G401 (cell line): ENCODE data around the gene RPS17. TPM values are rescaled to one million over a fixed set of nuclear protein-coding genes. Genes with fewer than 3 reads are reported as not detected.
A peak's percentile ranks its signal among the peaks of the same experiment; 100 is the strongest.
"Not testable (repeated sequence)": the region's sequence is repeated elsewhere in the genome, so short reads cannot be mapped to it uniquely, and the experiment has no call there.

Source experiments
- DNase-seq: peaks from one replicate; pipeline ENCODE4 v3.0.0-alpha.2; 2015; ENCODE audit warnings: low spot score
- in situ Hi-C: cut with HindIII; loops from 2 replicates; pipeline ENCODE4 v1.10.0; 2016; ENCODE audit warnings: low sequenced_read_pairs, mixed read lengths
- total RNA-seq: library from RNA; depleted of rRNA; stranded (reverse); fragments of >200 nt; shearing (Covaris generic); gene quantifications from 2 replicates; pipeline ENCODE4 v1.2.3, GENCODE V29; 2014

The RPS17 gene
- total RNA-seq, 1 experiment from 2014 or later: 4,982 TPM

GRCh38 chr15:82551646-82552247 is 11.5 kb upstream of the RPS17 start:
- DNase-seq: no peak
- in situ Hi-C loops: no loop called here

DNA sequence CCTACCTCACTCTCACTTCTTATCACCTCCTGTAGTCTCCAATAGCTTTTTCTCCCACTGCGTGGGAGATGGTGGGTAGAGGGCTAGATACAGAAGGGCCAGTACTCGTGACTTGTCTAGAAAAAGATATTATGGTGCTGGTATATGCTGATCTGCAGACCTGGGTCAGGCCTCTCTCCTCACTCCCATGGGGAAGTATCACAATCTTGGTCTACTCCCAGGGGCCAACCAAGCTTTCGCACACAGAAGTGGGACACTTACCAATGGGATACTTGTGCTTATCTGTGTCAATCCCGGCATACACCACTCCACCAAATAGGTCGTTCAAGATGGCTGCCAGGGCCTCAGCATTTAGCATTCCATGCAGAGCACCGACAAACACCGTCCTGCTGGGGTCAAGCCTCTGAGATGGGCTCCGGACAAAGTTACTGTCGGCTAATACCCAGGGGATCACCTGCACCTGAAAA is 9.0 kb upstream of the RPS17 start:
- in situ Hi-C loops: no loop called here
- DNase-seq: no peak

- in situ Hi-C loops: no loop called here
- DNase-seq: no peak
These were observed 8.4 kb upstream of the RPS17 start for GRCh38 chr15:82548700-82549099.

DNA sequence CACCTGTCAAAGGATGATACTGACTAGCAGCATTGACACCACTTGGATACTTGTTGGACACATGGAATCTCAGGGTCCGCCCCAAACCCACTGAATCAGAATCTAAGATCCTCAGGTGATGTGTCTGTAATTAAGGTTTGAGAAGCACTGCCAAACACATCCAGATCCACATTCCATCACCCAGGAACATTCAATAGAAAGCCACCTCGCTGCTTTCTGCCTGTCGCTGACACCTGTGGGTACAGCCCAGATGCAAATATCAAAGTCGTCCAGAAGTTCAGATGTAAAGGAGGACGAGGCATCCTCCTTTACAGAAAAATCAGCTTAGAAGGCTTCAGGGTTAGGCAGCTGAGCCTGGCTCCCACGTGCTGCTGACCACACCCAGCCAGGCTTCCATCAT is 5.2 kb upstream of the RPS17 start:
- no peak for DNase-seq
- in situ Hi-C loops: no loop called here

DNA sequence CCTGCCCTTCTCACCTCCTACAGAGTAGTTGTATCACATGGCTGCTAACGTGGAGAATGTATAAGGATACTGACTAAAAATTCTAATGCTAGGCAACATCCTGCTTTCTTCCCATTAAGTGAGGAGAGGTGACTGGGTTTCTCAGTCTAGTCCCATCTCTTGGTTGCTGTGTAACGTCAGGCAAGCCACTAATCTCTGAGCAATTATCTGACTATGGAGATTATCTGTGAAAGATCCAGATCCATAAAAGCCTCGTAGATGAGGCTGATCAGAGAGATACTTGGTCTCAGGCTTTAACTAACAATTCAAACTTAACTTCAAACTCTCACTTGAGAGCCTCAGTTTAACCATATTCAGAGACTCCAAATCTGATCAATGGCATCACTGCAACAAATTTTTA is 4.7 kb upstream of the RPS17 start:
- in situ Hi-C loops: no loop called here
- no peak for DNase-seq

DNA sequence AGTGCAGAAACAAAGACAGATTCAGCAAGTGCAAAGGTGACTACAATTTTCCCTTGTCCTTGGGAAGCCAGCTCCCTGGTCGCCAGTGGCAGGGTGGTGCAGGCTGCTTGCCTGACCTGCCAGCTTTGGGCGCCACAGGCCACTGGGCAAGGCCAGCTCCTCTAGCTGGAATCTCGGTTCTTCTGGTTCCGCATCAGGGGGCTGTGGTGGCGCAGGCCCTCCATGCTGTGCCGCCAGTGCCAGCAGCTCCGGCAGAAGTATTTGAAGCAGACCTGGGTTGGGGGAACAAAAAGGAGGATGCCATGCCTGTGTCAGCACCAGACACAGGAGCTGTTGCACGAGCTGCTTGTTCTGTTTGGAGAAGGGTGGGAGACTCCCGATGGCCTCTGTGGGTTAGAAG is 4.2 kb upstream of the RPS17 start:
- in situ Hi-C loops: no loop called here
- DNase-seq: no peak

GRCh38 chr15:82543160-82543559 is 2.9 kb upstream of the RPS17 start:
- in situ Hi-C loops: no loop called here
- DNase-seq: no peak

DNA sequence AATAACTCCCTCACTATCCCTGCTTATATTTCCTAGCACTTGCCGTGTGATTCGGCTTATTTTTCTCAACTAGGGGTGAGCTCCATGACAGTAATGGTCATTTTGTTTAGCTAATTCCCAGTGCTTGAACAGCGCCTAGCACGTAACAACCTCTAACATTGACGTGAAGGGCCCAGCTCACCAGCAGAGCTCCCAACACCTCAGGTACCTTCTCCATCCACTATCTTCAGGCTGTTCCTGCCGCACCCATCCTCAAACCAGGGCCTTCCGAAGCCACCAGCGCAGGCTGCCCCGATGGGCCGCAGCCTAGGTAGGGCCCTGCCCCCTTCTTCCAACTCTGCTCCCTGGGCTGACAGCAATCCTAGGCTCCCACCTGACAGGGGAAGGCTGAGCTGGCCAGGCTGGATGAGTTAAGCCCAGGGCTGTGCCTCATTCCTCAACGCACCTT is 751 bp upstream of the RPS17 start:
- in situ Hi-C loops: no loop called here

DNA sequence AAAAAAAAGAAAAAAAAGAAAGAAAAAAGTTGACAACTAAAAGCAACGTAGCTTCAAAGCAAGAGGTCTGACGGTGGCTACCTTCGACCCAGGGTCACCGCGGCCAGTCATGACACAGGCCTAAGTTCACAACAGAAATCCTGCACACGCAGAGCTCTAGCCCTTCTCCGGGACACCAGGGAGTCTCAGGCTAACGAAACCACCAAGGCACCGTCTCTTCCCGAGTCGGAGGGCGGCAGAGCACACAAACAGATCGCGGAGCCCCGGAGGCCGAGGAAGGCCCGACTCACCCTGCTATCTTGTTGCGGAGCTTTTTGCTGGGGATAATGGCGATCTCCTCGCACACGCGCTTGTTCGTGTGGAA is 584 bp downstream of the RPS17 start:
- DNase-seq: peak; percentile 19
- in situ Hi-C loops: no loop called here

More for the DNA sequence above, 751 bp upstream of the RPS17 start:
- peak; percentile 54 for DNase-seq

- DNase-seq: no peak
- in situ Hi-C loops: no loop called here
These were observed 1.1 kb downstream of the RPS17 start for GRCh38 chr15:82538961-82539690.

- DNase-seq: no peak
- in situ Hi-C loops: no loop called here
These were observed 2.8 kb downstream of the RPS17 start for GRCh38 chr15:82537351-82537908.

DNA sequence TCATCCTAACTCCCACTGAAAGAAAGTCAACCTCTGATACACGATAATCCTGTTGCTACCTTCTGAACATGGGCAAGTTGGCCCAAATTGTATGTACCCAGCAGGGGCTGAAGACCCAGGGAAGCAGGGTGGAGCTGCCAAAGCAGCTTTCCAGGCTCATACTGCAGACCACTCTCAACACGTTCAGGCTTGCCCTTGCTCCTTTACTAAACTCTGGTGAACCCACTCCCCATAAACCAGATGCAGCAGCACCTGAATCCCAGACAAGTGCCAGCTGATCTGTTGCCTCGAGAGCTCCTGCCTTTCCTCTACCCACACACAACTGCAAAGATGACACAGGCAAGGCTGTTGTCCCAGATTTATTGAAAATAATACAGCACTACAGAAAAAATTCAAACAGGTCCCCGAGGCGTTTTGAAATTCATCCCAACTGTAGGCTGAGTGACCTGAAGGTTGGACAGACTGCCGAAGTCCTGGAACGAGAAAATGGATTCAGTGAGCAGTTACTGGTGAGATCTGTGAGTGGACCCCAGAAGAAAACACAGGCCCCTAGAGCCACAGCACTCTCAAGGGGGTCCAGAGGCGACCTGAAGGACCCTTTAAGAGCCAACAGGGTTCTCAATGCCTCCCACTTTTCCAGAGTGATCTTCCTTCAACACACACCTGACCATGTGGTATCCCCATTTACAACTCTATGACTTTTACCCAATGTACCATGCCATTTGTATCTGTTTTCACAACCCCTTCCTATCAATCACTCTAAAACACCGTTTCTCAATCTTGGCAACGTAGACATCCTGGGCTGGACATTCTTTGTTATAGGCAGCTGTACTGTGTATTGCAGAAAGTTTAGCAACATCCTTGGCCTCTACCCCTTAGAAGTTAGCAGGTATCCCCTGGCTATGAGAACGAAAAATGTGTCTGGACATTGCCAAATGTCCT is 3.6 kb downstream of the RPS17 start:
- DNase-seq: no peak
- in situ Hi-C loops: no loop called here

- in situ Hi-C loops: no loop called here
- peak; percentile 23 for DNase-seq
These were observed 4.5 kb downstream of the RPS17 start for GRCh38 chr15:82535566-82536408.

DNA sequence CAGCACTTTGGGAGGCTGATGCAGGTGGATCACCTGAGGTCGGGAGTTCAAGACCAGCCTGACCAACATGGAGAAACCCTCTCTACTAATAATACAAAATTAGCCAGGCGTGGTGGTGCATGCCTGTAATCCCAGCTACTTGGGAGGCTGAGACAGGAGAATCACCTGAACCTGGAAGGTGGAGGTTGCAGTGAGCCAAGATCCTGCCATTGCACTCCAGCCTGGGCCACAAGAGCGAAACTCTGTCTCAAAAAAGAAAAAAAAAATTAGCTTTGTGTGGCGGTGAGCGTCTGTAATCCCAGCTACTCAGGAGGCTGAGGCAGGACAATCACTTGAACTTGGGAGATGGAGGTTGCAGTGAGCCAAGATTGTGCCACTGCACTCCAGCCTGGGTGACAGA is 5.1 kb downstream of the RPS17 start:
- DNase-seq, in situ Hi-C loops: not testable (repeated sequence)

DNA sequence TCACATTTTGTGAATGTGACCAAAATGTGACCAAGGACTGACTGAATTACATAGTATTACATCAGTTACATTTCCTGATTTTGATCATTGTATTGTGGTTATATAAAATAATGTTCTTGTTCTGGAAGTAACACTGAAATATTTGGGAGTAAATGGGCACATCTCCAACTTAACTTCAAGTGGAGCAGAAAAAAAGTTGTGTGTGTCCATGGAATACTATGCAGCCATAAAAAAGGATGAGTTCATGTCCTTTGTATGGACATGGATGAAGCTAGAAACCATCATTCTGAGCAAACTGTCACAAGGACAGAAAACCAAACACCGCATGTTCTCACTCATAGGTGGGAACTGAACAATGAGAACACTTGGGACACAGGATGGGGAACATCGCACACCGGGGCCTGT is 5.8 kb downstream of the RPS17 start:
- in situ Hi-C loops, DNase-seq: not testable (repeated sequence)

DNA sequence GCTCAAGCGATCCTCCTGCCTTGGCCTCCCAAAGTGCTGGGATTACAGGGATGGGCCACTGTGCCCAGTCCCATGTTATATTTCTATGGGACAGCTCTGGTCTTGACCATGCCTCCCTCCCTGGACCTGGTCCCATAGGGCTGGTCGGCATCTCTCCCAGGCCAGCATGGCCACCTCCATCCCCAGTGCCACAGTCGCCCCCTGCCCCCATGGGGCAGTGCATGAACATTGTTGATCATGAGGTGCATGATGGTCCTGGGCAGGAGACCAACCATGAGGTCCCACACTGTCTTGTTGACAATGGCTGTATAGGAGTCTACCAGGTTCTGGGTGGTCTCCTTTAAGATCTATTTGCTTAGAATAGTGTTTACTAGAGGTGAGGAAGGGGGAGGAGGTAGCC is 6.5 kb downstream of the RPS17 start:
- in situ Hi-C loops: no loop called here
- DNase-seq: no peak

- in situ Hi-C loops: no loop called here
- DNase-seq: no peak
These were observed 7.2 kb downstream of the RPS17 start for GRCh38 chr15:82532991-82533481.

DNA sequence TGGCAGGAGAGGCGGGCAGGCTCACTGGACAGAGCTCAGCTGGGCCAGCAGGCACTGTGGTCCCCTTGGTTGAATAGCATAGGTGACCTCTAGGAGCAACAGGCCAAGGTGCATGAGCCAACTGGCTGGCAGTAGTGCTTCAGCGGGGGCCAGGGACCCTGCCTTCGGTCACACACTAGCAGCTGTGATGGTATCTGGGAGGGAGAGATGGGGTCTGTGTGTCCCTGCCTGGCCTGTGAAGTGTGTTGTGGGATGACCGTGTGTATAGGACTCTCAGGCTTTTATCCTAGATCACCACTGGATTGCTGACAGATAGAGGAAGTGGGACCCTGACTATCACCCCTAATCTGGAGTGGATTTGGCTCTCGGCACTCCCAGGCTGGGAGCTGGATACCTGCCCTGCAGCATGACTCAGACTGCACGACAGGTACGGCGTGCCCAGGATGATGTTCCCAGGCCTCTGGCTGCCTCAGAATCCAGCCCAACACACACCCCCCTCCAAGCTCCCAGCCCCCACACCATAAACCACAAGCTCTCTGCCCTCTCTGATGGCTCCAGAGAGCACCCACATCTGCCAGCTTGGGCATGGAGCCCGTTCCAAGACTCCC is 7.8 kb downstream of the RPS17 start:
- DNase-seq: no peak
- in situ Hi-C loops: no loop called here
